ENCODE results near the gene CALML6. TPM values are rescaled to one million over a fixed set of nuclear protein-coding genes. Genes with fewer than 3 reads are reported as not detected.
A peak's percentile ranks its signal among the peaks of the same experiment; 100 is the strongest.

Gene CALML6
- total and polyA plus RNA-seq, 2 experiments from 2014 or later, result 0.87 TPM; not detected in 1

DNA sequence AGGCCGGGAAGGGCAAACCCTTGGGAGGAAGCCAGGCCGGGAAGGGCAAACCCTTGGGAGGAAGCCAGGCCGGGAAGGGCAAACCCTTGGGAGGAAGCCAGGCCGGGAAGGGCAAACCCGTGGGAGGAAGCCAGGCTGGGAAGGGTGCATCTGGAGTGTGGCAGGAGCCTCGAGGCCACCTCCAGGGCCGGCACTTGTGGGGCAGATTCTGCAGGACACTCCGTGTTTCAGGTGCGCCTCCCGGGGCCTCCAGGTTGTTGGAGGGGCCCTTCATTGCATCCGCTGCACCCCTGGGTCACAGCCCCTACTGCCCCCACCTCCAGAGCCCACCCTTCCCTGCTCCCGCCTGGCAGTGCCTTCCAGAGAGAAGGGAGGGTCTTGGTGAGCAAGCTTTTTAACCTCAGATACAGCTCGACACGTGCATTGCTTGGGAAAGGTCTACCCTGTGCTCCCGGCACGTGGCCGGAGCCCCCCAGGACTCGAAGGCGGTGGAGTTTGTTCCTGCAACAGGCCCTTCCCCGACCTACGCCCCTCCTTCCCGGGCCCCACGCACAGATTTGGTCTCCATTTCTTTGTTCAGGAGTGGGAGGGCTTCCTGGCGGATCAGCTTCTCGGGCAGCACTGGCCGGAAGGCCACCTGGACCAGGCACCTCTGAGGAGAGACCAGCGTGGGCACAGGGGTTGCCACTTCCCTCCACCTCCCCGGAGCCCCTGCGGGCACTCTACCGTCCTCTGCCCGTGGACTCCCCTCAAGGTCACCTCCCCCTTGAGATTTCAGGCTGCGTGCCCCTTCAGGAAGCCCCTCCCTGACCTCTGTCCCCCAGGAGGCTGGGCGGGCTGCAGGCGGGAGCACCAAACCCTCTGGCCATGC is 13.4 kb downstream of the CALML6 start:
- no peaks in the 10 kb centered on the region for H3K4me1 ChIP-seq (ENCODE audit: insufficient read depth)

More for the DNA sequence above, 13.4 kb downstream of the CALML6 start:
- H3K27ac Mint-ChIP-seq, result no peak overlapping the region
- H3K36me3 Mint-ChIP-seq (ENCODE audit: low read depth), result no peaks in the 10 kb centered on the region
- Histone ChIP-seq H2AFZ (peak overlapping the region; percentile 74), H3K79me2 (replicated peaks; ENCODE audit: insufficient read depth) (no peaks in the 10 kb centered on the region), H3K4me3 (no peak overlapping the region), H3K4me2 (no peak overlapping the region), H3K27ac (ENCODE audit: low read depth) (no peak overlapping the region), H3F3A (replicated peaks; ENCODE audit: low read depth) (0 out of 2 replicates have a peak, but pooled peaks cover 4% of the 10 kb centered on the region), H3K36me3 (ENCODE audit: insufficient read depth) (no peaks in the 10 kb centered on the region), H3K9me2 (ENCODE audit: insufficient read depth) (no peaks in the 10 kb centered on the region), H3K27me3 (ENCODE audit: insufficient read depth) (no peaks in the 10 kb centered on the region), H4K20me1 (replicated peaks; ENCODE audit: insufficient read depth) (no peaks in the 10 kb centered on the region)
- peaks cover 12% of the 10 kb centered on the region for H3K9me3 Mint-ChIP-seq
- no peak overlapping the region for H3K4me3 Mint-ChIP-seq
- TF ChIP-seq EZH2 (IDR thresholded peaks at IDR 0.05; ENCODE audit: low read depth, unreplicated experiment) (no peak), CREB1 (CRISPR knock-in tag; IDR thresholded peaks at IDR 0.05; ENCODE audit: low read depth) (no peak), JUNB (IDR thresholded peaks at IDR 0.05; ENCODE audit: unreplicated experiment) (no peak), CTCF (conservative IDR thresholded peaks at IDR 0.05; ENCODE audit: low read depth in 2 of 2) (no peak), NANOG (IDR thresholded peaks at IDR 0.05; ENCODE audit: borderline replicate concordance) (no peak), REST (IDR thresholded peaks at IDR 0.05; ENCODE audit: unreplicated experiment) (no peak), STAT1 (IDR thresholded peaks at IDR 0.05; ENCODE audit: unreplicated experiment) (no peak), ZNF331 (CRISPR knock-in tag; IDR thresholded peaks at IDR 0.05; ENCODE audit: low read depth) (no peak), ZNF462 (CRISPR knock-in tag; IDR thresholded peaks at IDR 0.05) (no peak), EZH2phosphoT487 (IDR thresholded peaks at IDR 0.05; ENCODE audit: unreplicated experiment) (no peak), ZNF114 (CRISPR knock-in tag; IDR thresholded peaks at IDR 0.05) (no peak), POLR2AphosphoS5 (IDR thresholded peaks at IDR 0.05; ENCODE audit: low read depth) (no peak)
- TF ChIP-seq, protein P1, sequence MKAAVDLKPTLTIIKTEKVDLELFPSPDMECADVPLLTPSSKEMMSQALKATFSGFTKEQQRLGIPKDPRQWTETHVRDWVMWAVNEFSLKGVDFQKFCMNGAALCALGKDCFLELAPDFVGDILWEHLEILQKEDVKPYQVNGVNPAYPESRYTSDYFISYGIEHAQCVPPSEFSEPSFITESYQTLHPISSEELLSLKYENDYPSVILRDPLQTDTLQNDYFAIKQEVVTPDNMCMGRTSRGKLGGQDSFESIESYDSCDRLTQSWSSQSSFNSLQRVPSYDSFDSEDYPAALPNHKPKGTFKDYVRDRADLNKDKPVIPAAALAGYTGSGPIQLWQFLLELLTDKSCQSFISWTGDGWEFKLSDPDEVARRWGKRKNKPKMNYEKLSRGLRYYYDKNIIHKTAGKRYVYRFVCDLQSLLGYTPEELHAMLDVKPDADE (IDR thresholded peaks at IDR 0.05), result no peak
- H3K27me3 Mint-ChIP-seq (ENCODE audit: insufficient read depth, low read depth, poor library complexity), result peaks cover 5% of the 10 kb centered on the region
- no peaks in the 10 kb centered on the region; the same call in 2 of the 3 replicates for H3K4me1 Mint-ChIP-seq
- ATAC-seq (no peak), DNase-seq (ENCODE audit: low spot score) (no peak)

Data from GM23338 (cell line).